Measurements from ENCODE around the gene ZNF324B. TPM values are rescaled to one million over a fixed set of nuclear protein-coding genes. Genes with fewer than 3 reads are reported as not detected.
A peak's percentile ranks its signal among the peaks of the same experiment; 100 is the strongest.
"Not testable (repeated sequence)": the region's sequence is repeated elsewhere in the genome, so short reads cannot be mapped to it uniquely, and the experiment has no call there.

The ZNF324B gene
- total RNA-seq, 1 donor from 2014 or later: 5.8 TPM

GRCh38 chr19:58466760-58467589 lies 15.6 kb downstream of the ZNF324B start, which contains the start of gene ZNF324:
ZNF324 (plus strand) TSS chr19:58467080; CDS start chr19:58469186, 2,106 bp downstream.
- peak within 1 kb of the TSS; percentile 91 for H3K4me3 ChIP-seq (ENCODE audit: low read depth, low read length)
- TF ChIP-seq CTCF (IDR thresholded peaks at IDR 0.05; ENCODE audit: insufficient read depth, low read length, poor library complexity, severe bottlenecking): no peak
- no peaks in the 10 kb centered on the region for H3K27me3 ChIP-seq (ENCODE audit: control insufficient read depth, insufficient read depth, low read length)
- DNase-seq (ENCODE audit: low read depth): peak; percentile 81
- no peaks in the 10 kb centered on the region for H3K36me3 ChIP-seq (ENCODE audit: control insufficient read depth, insufficient read depth, low read length)

- no peaks in the 10 kb centered on the region for H3K27me3 ChIP-seq (ENCODE audit: control insufficient read depth, insufficient read depth, low read length)
- H3K4me3 ChIP-seq (ENCODE audit: low read depth, low read length): no peak overlapping the region
- no peak for TF ChIP-seq CTCF (IDR thresholded peaks at IDR 0.05; ENCODE audit: insufficient read depth, low read length, poor library complexity, severe bottlenecking)
- DNase-seq (ENCODE audit: low read depth): no peak
- no peaks in the 10 kb centered on the region for H3K36me3 ChIP-seq (ENCODE audit: control insufficient read depth, insufficient read depth, low read length)
Observed at GRCh38 chr19:58468216-58468839, 16.9 kb downstream of the ZNF324B start.

GRCh38 chr19:58469241-58470013 lies 18.0 kb downstream of the ZNF324B start:
- Histone ChIP-seq H3K4me3 (ENCODE audit: low read depth, low read length) (no peak overlapping the region), H3K27me3 (ENCODE audit: control insufficient read depth, insufficient read depth, low read length) (no peaks in the 10 kb centered on the region), H3K36me3 (ENCODE audit: control insufficient read depth, insufficient read depth, low read length) (no peaks in the 10 kb centered on the region)
- TF ChIP-seq CTCF (IDR thresholded peaks at IDR 0.05; ENCODE audit: insufficient read depth, low read length, poor library complexity, severe bottlenecking): no peak
- no peak for DNase-seq (ENCODE audit: low read depth)

- not testable (repeated sequence) for H3K27me3 ChIP-seq (ENCODE audit: control insufficient read depth, insufficient read depth, low read length); H3K4me3 ChIP-seq (ENCODE audit: low read depth, low read length); H3K36me3 ChIP-seq (ENCODE audit: control insufficient read depth, insufficient read depth, low read length); DNase-seq (ENCODE audit: low read depth)
Observed at GRCh38 chr19:58470837-58471543, 19.6 kb downstream of the ZNF324B start.

GRCh38 chr19:58471736-58472135 lies 20.3 kb downstream of the ZNF324B start:
- no peak for DNase-seq (ENCODE audit: low read depth)
- Histone ChIP-seq H3K36me3 (ENCODE audit: control insufficient read depth, insufficient read depth, low read length) (no peaks in the 10 kb centered on the region), H3K27me3 (ENCODE audit: control insufficient read depth, insufficient read depth, low read length) (no peaks in the 10 kb centered on the region), H3K4me3 (ENCODE audit: low read depth, low read length) (no peak overlapping the region)
- no peak for TF ChIP-seq CTCF (IDR thresholded peaks at IDR 0.05; ENCODE audit: insufficient read depth, low read length, poor library complexity, severe bottlenecking)

Measured in kidney epithelial cell (primary cell).